Activated CD8-positive, alpha-beta memory T cell treated with anti-CD3 and anti-CD28 coated beads for 36 hours (primary cell): Measurements from ENCODE around the gene ADGRB2. TPM values are rescaled to one million over a fixed set of nuclear protein-coding genes. Genes with fewer than 3 reads are reported as not detected.

Experiments
- CTCF ChIA-PET: fragments of 350-600 bp; sonication (Branson Sonifier 250); formaldehyde crosslinking; loops from one replicate; lab custom pipeline; 2021; ENCODE audit warnings: antibody characterized with exemption; lab: Charles Lee
- POLR2A ChIA-PET: fragments of 350-600 bp; sonication (Branson Sonifier 250); formaldehyde crosslinking; loops from one replicate; lab custom pipeline; 2021; ENCODE audit warnings: antibody characterized with exemption; lab: Charles Lee
- total RNA-seq, 2 experiments: library from RNA; stranded (reverse); gene quantifications; one replicate each; pipeline ENCODE4 v1.2.3, GENCODE V29; 2021

Gene ADGRB2
- total RNA-seq, 2 experiments from 2014 or later = 0.13 to 0.32 TPM

DNA sequence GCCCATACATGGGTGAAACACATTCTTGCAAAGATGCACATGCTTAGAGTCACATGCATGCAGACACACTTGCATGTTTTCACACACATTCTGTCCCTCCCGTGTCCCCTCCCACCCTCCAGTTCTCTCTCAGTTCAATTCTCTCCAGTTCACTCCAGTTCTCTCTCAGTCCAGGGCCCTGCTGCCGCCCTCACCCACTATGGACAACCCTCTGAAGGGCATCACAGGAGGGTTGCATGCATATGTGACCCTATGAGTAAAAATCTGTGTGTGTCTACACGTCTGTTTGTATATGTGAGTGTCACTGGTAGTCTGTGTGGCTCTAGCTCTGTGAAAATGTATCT lies 21.8 kb upstream of the ADGRB2 start:
- ChIA-PET POLR2A (no interaction called here), CTCF (no interaction called here)

DNA sequence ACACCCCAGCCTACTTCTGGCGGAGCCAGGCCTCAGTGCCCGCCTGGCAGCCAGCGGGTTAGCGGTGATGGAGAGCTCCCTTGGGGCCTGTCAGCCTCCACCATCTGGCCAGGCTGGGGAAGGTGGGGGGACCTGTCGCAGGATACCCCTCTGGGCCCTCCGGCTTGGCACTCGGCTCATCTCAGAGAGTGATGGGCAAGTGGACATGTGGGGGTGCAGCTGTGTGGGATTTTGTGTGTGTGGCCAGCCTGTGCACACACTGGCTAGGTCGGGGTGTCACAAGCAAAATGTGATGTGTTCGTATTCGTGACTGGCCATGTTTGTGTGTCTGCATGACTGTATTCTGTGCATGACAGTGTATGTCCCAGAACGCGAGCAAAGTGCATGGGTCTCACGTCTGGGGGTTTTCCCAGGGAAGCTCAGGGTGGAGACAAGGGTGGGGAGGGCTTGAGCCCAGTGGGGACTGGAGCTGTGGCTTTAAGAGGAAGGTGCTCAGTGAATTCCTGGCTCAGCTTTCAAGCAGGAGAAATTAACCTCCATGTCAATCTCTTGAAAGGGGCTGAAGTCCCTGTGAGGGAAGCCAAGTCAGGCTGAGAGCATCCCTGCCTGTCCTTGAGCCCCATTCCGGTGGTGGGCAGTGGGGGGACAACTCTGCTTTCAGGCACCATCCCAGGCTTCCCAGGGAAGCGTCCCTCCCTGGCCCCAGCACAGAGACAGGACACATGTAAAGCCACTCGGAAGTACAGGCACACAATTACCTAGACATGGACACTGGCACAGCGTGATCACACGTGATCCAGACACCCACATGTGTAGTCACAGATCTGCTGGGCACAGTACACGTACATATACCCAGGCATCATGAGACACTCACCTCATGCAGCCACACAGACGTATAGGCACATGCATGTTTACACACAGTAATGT lies 21.1 kb upstream of the ADGRB2 start:
- CTCF ChIA-PET = interaction anchor here (1.0 kb wide), 1 partner anchor 121 kb away, joined by 4 read pairs; no protein-coding TSS in a partner anchor
- POLR2A ChIA-PET = no interaction called here

DNA sequence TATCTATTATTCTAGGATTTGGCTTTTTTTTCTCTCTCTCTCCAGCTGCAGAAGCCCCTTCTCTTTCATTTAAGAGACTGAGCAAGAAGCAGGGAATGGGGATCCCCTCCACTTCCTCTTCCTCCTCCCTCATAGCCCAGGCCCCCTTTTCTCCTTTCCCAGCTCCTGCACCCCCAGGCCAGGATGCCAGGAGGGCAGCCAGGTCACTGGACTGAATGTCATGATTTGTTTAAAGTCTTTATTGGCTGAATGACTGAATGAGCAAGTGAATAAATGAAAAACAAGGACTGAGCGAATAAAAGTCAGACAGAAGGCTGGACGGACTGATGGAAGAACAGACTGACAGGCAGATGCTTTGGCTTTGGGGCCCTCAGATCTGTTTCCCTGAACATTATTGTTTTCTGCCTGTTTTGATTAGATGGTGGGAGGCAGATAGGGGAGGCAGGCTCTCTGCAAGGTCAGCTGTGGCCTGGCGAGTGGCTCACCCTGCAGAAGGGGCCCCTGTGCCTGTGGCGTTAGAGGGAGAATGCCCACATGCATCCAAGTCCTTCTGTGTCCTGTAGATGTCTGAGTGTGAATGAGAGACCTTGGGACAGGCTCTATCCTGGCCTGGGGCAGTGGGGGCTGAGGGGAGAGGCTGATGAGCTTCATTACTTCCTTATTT lies 20.3 kb upstream of the ADGRB2 start:
- ChIA-PET POLR2A (no interaction called here), CTCF (interaction anchor here (1.0 kb wide), 1 partner anchor 120 kb away, joined by 4 read pairs; no protein-coding TSS in a partner anchor)

DNA sequence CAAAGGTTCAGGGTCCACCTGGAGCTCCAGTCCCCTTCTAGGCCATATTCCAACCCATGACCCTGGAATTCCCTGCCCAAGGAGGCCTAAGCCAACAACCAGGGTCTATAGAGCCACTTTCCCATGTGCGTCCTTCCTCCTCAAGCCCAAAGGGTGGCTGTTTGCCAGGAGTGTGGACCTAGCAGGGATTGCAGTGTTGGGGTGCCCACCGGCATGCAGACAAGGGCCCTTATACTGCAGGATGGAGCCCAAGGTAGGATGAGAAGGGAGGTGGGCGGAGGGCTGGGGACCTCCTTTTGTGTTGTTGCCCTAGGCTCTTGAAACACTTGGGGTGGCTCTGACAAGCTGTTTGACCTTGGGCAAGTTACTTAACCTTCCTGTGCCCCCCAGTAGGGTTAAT lies 19.7 kb upstream of the ADGRB2 start:
- ChIA-PET POLR2A (no interaction called here), CTCF (no interaction called here)

DNA sequence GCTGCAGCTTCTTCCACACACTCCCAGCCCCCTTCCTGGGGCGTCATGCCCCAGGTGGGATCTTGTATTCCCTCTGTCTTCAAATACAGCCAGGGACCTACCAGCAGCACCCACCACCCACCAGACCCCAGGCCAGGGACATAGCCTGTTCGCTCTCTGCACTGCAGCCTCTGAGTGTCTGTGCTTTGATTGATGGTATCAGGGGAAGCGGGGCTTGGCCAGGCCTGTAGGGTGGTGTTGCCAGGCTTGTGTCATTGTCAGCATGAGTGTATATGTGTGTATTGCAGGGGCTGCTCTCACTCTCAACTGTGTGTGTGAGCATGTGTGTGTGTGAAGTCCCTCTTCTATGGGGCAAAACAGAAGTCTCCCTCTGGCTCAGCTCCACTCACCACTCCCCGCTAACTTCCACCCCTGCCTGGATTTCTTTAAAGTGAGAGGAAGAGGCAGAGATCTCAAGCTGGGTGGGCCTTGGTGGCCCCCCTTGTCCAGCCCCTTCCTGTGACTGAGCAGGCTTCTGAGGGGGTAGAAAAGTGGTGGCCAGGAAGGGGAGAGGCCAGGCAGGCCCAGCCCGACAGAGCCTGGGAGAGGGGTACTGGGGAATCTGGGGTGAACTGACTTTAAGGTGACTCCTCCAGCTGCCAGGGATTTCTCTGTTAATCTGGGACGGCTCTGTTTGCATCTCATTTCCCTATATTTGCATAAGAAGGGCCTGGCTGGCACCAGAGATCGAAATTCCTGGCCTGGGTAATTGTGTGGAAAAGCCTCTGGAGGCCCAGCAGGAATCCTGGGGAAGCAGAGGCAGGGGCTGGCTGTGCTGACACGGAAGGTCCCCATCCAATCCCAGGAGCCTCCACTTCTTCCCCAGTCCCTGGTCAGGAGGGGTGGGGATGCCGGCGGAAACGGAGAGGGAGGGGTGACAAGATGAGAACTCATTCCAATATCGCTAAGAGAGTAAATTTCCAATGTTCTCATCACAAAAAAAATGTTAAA lies 18.6 kb upstream of the ADGRB2 start:
- CTCF ChIA-PET = interaction anchor here (0.6 kb wide), 1 partner anchor 137 kb away, joined by 4 read pairs; no protein-coding TSS in a partner anchor
- POLR2A ChIA-PET = no interaction called here

DNA sequence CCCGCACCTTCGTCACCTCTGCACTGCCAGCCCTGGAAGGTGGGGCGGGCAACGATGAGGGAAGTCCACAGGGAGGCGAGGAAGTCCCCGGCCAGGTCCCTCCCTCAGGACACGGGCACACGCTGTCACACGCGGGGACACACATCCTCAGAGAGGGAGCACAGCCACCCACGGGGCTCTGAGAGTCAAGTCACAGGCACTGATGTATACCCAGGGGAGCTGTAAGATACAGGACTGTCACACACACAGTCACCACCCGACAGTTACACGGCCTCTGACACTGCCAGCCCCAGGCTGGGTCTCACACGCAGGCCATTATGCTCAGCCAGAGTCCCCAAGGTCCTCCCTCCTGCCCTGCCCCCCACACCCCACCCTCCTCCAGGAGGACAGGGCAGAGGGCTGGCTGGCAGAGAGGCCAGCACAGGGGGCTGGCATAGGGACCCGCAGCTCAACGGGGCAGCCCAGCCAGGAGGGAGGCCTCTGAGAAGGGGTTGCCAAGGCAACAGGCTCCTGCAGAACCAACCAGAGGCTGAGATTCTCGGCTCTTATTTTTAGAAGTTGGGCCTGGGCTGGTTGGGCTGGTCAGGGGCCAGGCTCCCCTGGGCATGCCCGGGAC lies 17.7 kb upstream of the ADGRB2 start:
- CTCF ChIA-PET = interaction anchor here (0.6 kb wide), 1 partner anchor 138 kb away, joined by 4 read pairs; no protein-coding TSS in a partner anchor
- POLR2A ChIA-PET = no interaction called here

DNA sequence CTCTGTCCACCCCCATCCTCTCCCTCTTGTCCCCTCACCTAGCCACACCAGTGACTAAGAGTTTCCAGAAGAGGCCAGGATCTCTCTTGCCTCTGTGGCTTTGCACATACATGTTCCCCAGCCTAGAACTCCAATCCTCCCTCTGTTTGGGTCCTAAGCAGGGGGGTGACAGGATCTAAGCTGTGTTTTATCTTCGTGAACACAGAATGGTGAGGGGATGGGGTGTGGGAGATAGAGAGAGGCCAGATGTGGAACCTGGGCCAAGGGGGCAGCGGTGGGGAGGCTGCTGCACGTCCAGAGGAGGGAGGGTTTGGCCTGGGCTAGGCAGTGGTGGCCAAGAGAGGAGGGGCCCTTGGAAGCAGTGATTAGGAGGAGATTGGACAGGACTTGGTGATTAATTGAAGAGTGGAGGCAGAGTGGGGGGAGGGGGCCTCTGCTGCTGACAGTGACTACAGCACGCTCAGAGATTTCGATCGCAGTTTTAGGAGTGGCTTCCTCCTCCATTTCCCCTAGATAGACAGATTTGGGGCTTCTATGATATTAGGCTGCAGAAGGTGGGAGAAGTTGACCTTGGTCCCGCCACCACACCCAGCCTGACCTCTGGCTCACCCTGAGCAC lies 17.1 kb upstream of the ADGRB2 start:
- ChIA-PET CTCF (no interaction called here), POLR2A (no interaction called here)

DNA sequence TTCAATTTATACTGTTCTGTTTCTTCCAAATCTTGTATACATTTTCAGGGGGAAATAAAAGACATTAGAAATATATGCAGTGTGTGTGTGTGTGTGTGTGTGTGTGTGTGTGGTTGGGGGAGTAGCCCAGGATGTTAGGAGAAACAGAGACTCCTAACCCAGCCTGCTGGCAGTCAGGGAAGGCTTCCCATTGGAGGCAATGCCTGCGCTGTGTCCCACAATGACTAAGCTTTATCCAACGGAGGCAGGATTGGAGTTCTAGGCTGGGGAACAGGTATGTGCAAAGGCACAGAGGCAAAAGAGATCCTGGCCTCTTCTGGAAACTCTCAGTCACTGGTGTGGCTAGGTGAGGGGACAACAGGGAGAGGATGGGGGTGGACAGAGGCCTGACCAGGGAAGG lies 16.5 kb upstream of the ADGRB2 start:
- ChIA-PET POLR2A (no interaction called here), CTCF (no interaction called here)

DNA sequence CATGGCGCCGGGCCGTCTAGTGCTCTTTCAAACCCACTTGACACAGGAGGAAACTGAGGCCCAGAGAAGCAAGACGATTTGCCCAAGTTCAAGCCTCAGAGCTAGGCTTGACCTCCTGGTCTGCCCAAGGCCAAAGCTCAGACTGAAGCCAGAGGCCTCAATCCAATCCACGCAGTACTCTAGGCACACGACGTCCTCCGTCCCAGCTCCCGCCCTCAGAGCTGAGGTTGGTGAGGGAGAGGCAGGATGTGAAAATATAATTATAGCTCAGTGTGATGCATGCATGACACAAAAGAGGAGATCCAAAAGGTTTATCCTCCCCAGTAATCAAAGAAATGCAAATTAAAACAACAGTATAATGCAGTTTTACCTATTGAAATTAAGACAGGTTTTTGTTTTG lies 15.5 kb upstream of the ADGRB2 start:
- POLR2A ChIA-PET = no interaction called here

DNA sequence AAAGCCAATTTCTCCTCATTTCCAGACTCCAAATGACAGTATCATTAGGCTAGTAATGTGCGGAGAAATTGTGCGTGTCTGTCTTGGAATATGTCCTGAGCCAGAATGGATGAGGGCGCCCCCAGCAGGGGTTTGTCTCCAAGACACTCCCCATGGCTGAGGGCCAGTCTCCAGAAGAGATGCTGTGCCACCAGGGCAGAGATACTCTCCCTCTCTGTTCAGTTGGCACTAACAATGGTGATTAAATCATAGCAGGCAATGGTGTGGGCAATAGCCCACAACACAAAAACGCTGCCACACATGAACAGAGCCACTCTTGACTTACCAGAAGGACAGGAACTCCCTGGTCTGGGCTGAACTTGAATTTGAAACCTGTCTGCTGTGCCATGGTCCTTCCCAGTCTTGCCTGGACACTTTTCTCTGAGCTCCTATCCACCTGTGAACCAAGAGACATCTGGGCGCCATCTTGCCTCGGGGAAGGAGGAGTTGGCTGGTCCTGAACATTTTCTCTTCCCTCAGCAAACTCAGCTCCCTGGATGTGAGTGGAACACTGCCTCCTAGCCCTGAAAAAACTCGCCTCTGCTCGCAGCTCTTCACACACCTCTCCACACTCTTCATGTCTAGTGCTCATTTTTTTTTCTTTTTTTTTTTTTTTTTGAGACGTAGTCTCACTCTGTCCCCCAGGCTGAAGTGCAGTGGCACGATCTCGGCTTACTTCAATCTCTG lies 14.8 kb upstream of the ADGRB2 start:
- POLR2A ChIA-PET = no interaction called here
- CTCF ChIA-PET = interaction anchor here (0.7 to 1.3 kb wide), 3 partner anchors 10 to 75 kb away, joined by 3 to 4 read pairs (median 3); partner anchors contain the start of genes ADGRB2 and COL16A1

More for the DNA sequence above, 15.5 kb upstream of the ADGRB2 start:
- CTCF ChIA-PET = interaction anchor here (0.7 to 0.8 kb wide), 2 partner anchors 10 to 76 kb away, joined by 3 to 4 read pairs; partner anchors contain the start of gene COL16A1

DNA sequence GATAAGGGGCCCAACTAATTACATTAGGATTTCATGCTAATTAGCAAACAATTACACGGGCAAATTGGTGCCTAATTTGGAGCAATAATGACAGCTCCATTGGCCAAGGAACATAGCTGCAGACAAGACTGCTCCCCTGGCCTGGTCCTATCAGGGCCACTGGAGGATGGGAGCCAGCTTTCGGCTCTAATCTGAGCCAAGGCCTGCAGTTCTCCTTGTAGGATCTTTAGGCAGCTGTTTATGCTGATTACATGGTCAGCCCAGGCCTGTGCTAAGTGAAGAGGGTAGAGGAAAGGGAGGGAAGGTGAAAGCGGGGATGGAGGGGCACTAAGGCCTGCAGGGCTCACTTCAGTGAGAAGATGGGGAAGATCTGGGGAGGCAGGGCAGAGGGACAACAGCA lies 12.4 kb upstream of the ADGRB2 start:
- POLR2A ChIA-PET = interaction anchor here (0.6 kb wide), 1 partner anchor 150 kb away, joined by 4 read pairs; no protein-coding TSS in a partner anchor
- CTCF ChIA-PET = interaction anchor here (1.4 kb wide), 2 partner anchors 13 to 14 kb away, joined by 4 to 8 read pairs; no protein-coding TSS in a partner anchor

DNA sequence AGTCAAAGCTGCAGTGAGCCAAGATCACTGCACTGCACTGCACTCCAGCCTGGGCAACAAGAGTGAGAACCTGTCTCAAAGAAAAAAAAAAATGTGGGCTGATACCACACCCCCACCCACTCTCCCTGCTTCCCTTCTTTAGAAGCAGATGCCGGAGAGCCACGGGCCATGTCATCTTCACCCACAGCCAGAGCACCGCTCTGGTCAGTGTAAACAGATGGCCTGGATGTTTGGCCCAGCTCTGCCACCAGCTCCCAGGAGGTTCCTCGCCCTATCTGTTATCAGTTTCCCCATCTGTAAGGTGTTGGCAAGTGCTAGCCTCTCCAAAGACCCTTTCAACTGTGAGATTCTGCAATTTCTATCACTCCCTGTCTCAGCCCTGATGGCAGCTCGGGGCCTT lies 11.9 kb upstream of the ADGRB2 start:
- ChIA-PET POLR2A (no interaction called here), CTCF (interaction anchor here (0.9 to 1.4 kb wide), 2 partner anchors 13 kb away, joined by 3 to 4 read pairs; no protein-coding TSS in a partner anchor)

DNA sequence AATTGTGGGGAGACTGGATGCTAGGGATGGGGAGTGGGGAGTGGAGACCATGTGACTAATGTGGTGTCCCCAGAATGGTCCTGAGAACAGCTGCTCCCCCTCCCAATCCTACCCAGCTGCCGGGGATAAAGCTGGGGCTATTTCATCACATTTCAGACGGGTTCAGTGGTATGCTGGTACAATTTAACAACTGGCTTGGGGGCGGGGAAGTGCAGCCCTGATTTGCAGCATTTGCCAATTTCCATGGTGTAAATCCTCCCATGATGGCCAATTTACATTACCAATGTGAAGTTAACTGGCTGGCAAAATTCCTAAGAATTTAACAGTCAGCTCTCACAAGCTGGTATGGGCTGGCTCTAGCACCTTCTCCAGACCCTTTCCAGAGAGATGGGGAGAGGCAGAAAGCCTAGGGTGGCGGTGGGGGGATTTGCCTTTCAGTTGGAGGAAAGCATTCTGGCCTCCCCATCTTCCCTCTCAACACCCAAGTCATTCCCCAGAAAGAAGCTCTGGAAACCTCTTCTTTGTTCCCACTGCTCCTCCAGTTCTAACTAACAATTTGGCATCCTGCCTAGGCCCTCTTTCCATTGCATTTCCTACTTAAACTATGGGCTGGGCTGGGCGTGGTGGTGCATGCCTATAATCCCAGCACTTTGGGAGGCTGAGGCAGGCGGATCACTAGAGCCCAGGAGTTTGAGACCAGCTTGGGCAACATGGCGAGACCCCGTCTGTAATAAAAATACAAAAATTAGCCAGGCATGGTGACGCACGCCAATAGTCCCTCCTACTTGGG lies 11.3 kb upstream of the ADGRB2 start:
- POLR2A ChIA-PET = no interaction called here
- CTCF ChIA-PET = interaction anchor here (0.9 kb wide), 1 partner anchor 14 kb away, joined by 3 read pairs; no protein-coding TSS in a partner anchor

DNA sequence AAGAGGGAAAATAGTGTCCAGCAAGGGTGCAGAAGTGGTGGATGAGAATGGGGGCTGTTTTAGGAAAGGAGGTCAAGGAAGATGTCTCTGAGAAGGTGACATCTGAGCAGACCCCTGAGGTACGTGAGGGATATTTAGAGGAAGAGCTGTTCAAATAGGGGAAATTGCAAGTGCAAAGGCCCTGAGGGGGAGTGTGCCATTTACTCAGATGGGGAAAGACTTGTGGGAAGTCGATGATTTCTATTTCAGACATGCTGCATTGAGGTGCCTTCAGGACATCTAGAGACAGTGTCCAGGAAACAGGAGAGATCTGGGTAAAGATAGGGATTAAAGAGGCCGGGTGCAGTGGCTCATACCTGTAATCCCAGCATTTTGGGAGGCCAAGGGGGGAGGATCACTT lies 10.4 kb upstream of the ADGRB2 start:
- ChIA-PET POLR2A (interaction anchor here (0.6 kb wide), 1 partner anchor 12 kb away, joined by 4 read pairs; no protein-coding TSS in a partner anchor), CTCF (interaction anchor here (1.4 kb wide), 2 partner anchors 12 to 14 kb away, joined by 4 to 5 read pairs; no protein-coding TSS in a partner anchor)

DNA sequence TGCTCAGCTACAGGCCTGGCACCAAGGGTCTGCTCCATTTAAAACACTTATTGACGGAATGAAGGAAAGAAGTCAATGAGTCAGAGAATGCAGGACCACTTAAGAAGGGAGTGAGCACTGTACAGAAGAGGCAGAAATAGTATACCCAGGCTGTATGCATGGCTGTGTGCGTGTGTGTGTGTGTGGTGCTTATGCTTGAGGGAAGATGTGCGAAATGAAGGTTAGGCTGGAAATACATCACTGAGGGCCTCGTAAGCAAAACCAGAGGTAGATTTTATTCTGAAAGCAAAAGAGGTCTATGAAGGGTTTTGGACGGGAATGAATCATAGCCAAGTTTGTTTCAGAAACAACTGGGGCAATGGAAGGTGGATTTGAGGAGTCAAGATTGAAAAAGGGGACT lies 9.7 kb upstream of the ADGRB2 start:
- ChIA-PET CTCF (interaction anchor here (1.4 kb wide), 2 partner anchors 12 to 13 kb away, joined by 4 to 5 read pairs; no protein-coding TSS in a partner anchor), POLR2A (interaction anchor here (0.6 kb wide), 1 partner anchor 11 kb away, joined by 4 read pairs; no protein-coding TSS in a partner anchor)

DNA sequence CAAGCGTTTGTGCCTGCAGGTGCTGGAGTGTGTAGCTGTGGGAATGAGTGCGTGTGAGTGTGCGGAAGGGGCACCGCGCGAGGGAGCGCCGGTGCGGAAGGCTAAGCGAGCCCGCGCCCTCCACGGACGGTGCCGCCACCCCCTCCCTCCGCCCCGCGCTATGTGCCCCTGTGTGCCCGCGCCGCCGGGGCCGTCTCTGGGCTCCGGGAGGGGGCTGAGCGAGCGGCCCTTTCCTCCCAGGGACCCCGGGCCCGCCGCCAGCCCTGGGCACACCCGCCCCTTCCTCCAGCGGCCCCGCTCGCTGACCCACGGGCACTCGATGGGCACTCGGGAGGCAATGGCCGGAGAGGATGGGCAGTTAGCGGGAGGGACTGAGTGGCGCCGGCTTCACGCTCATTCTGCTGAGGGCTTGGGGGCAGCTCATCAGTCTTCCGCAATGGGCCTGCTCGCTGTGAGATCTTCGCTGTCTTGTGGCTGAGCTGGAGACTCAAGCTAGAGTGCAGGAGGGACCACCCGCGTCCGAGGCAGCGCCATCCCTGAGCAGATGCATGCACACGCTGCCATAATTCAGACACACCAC lies 8.6 kb upstream of the ADGRB2 start:
- ChIA-PET CTCF (interaction anchor here (1.0 to 1.4 kb wide), 2 partner anchors 17 to 28 kb away, joined by 3 to 6 read pairs; no protein-coding TSS in a partner anchor), POLR2A (interaction anchor here (0.6 kb wide), 1 partner anchor 17 kb away, joined by 3 read pairs; no protein-coding TSS in a partner anchor)
